ENCODE results near the gene DGKQ.

Gene DGKQ

GRCh38 chr4:964346-965025 is 8.9 kb downstream of the DGKQ start:
- no peak overlapping the region for H3K56ac ChIP-seq (ENCODE audit: low read length)
- H3K23ac ChIP-seq (ENCODE audit: low read length), result no peak overlapping the region
- WGBS (ENCODE audit: extremely low coverage, insufficient coverage, low lambda C conversion rate), result no CpG with 5 or more reads among the region's 23 CpGs
- H4K5ac ChIP-seq (ENCODE audit: low read length), result no peak overlapping the region
- no peak overlapping the region for H3K27ac ChIP-seq (ENCODE audit: low read depth, low read length)
- H3K4me3 ChIP-seq (ENCODE audit: low read length), result no peak overlapping the region
- H3K4ac ChIP-seq (ENCODE audit: low read depth, low read length), result no peak overlapping the region
- no peaks in the 10 kb centered on the region for H3K4me1 ChIP-seq (ENCODE audit: control insufficient read depth, low read depth, low read length)
- no peak overlapping the region for H4K8ac ChIP-seq (ENCODE audit: low read depth, low read length)
- H3K4me2 ChIP-seq (ENCODE audit: low read length), result no peak overlapping the region
- H3K79me2 ChIP-seq (ENCODE audit: control insufficient read depth, insufficient read depth, low read length), result no peaks in the 10 kb centered on the region
- DNase-seq, result no peak
- H3K36me3 ChIP-seq (ENCODE audit: control insufficient read depth, insufficient read depth, low read length), result no peaks in the 10 kb centered on the region
- H2BK15ac ChIP-seq (replicated peaks; ENCODE audit: low read depth), result no peak overlapping the region
- H3K79me1 ChIP-seq (ENCODE audit: low read length), result no peaks in the 10 kb centered on the region
- H2BK5ac ChIP-seq (ENCODE audit: low read length), result no peak overlapping the region
- H3K18ac ChIP-seq (ENCODE audit: low read length), result no peak overlapping the region
- H3K27me3 ChIP-seq (ENCODE audit: insufficient read depth, low read length, poor library complexity), result peaks cover 5% of the 10 kb centered on the region
- H2BK120ac ChIP-seq (ENCODE audit: low read depth, low read length), result no peak overlapping the region
- no peak overlapping the region for H2AK5ac ChIP-seq (ENCODE audit: low read length)
- no peak overlapping the region for H3K9ac ChIP-seq (ENCODE audit: low read length)

DNA sequence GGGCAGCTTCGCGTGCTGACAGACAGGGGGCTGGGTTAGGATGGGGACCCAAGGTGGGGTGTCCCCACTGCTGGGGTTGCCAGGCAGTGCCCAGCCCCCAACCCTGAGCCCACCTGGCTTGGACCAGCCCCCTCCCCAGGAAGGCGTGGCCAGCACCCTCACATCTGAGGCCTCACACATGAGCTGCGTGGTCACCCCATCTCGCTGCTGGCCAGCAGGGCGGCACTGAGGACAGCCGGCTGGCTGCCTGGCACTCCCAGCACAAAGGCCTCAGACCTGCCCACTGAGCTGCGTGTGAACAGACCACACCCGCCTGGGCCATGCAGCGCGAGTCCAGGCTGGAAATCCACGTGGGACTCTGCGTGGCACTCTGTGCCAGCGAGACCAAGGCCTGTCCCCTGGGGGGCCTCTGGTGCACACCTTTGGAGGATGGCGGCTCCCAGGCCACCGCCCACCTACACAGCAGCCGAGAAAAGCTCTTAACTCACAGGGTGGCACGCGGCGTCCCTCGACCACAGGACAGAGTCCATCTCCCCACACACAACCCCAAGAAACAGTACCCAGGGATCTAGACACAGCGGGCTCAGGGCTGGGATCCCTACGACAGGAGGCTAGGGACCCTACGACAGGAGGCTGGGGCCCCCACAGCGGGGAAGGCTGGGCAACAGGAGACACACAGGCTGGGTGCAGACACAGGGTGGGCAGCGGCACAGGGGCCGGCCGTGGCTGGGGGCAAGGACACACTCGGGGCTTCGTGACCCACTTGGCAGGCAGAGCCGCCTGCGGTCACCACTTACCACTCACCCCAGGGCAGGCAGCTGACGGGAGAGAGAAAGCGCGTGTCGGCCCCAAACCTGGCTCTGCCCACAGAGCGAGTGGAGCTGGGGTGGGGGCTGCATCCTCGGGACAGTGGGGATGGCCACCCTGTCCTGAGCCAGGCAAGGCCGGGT is 9.8 kb downstream of the DGKQ start:
- no CpG with 5 or more reads among the region's 39 CpGs for WGBS (ENCODE audit: extremely low coverage, insufficient coverage, low lambda C conversion rate)
- H3K4me3 ChIP-seq (ENCODE audit: low read length), result no peak overlapping the region
- no peak overlapping the region for H2AK5ac ChIP-seq (ENCODE audit: low read length)

GRCh38 chr4:962231-963208 is 10.8 kb downstream of the DGKQ start:
- Histone ChIP-seq H4K5ac (ENCODE audit: low read length) (no peak overlapping the region), H3K79me1 (ENCODE audit: low read length) (no peaks in the 10 kb centered on the region), H3K4me2 (ENCODE audit: low read length) (no peak overlapping the region), H3K9ac (ENCODE audit: low read length) (no peak overlapping the region), H3K4ac (ENCODE audit: low read depth, low read length) (no peak overlapping the region), H3K79me2 (ENCODE audit: control insufficient read depth, insufficient read depth, low read length) (no peaks in the 10 kb centered on the region), H3K27me3 (ENCODE audit: insufficient read depth, low read length, poor library complexity) (peaks cover 2% of the 10 kb centered on the region), H3K56ac (ENCODE audit: low read length) (no peak overlapping the region), H3K18ac (ENCODE audit: low read length) (no peak overlapping the region), H3K27ac (ENCODE audit: low read depth, low read length) (no peak overlapping the region), H2BK120ac (ENCODE audit: low read depth, low read length) (no peak overlapping the region), H2AK5ac (ENCODE audit: low read length) (no peak overlapping the region), H3K4me1 (ENCODE audit: control insufficient read depth, low read depth, low read length) (no peaks in the 10 kb centered on the region), H4K8ac (ENCODE audit: low read depth, low read length) (no peak overlapping the region), H2BK15ac (replicated peaks; ENCODE audit: low read depth) (no peak overlapping the region), H3K36me3 (ENCODE audit: control insufficient read depth, insufficient read depth, low read length) (no peaks in the 10 kb centered on the region), H2BK5ac (ENCODE audit: low read length) (no peak overlapping the region), H3K4me3 (ENCODE audit: low read length) (no peak overlapping the region), H3K23ac (ENCODE audit: low read length) (no peak overlapping the region)
- WGBS (ENCODE audit: extremely low coverage, insufficient coverage, low lambda C conversion rate), result no CpG with 5 or more reads among the region's 54 CpGs
- DNase-seq, result no peak

More for the DNA sequence above, 9.8 kb downstream of the DGKQ start:
- DNase-seq, result no peak
- Histone ChIP-seq H3K27me3 (ENCODE audit: insufficient read depth, low read length, poor library complexity) (peaks cover 5% of the 10 kb centered on the region), H3K18ac (ENCODE audit: low read length) (no peak overlapping the region), H2BK15ac (replicated peaks; ENCODE audit: low read depth) (no peak overlapping the region), H3K79me1 (ENCODE audit: low read length) (no peaks in the 10 kb centered on the region), H3K23ac (ENCODE audit: low read length) (no peak overlapping the region), H3K56ac (ENCODE audit: low read length) (no peak overlapping the region), H3K4me1 (ENCODE audit: control insufficient read depth, low read depth, low read length) (no peaks in the 10 kb centered on the region), H3K79me2 (ENCODE audit: control insufficient read depth, insufficient read depth, low read length) (no peaks in the 10 kb centered on the region), H3K27ac (ENCODE audit: low read depth, low read length) (no peak overlapping the region), H4K5ac (ENCODE audit: low read length) (no peak overlapping the region), H3K4me2 (ENCODE audit: low read length) (no peak overlapping the region), H2BK120ac (ENCODE audit: low read depth, low read length) (no peak overlapping the region), H3K36me3 (ENCODE audit: control insufficient read depth, insufficient read depth, low read length) (no peaks in the 10 kb centered on the region), H2BK5ac (ENCODE audit: low read length) (no peak overlapping the region), H3K9ac (ENCODE audit: low read length) (no peak overlapping the region), H4K8ac (ENCODE audit: low read depth, low read length) (no peak overlapping the region), H3K4ac (ENCODE audit: low read depth, low read length) (no peak overlapping the region)

DNA sequence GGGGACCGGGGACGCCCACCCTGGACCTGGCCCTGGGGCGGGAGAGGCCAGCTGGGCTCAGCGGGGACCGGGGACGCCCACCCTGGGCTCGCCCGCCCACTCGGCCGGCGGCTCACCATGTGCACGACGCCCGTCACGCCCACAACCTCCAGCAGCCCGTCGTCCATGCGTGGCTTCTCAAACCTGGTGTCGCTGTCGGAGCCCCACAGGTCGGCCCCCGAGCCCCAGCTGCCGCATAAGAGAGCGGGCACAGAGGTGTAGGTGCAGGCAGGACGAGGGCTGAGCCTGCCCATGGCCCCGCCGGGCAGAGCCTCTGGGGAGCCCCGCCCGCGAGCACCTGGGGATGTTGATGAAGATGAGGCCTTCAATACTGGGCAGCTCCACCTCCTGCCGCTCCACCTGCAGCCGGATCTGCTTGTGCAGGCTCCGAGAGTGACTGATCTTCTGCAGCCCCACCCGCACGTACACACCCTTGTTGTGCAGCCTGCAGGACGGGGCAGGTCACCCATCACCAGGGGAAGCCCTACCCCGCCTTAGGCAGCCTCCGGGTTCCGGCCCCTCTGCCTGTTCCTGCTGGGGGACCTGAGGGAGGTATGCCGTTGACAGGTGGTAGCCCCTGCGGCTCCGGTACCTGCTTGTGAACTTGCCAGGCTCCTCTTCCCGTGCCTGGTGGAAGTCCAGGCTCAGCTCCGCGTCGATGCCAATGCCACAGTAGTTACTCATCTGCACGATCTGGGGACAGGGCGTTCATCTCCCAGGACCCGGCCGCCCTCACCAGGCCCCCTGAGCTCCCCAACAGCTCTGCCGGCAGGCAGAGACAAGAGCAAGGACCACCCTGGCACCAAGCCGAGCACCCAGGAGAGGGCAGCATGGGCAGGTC is 11.8 kb downstream of the DGKQ start:
- H2AK5ac ChIP-seq (ENCODE audit: low read length), result no peak overlapping the region
- no peaks in the 10 kb centered on the region for H3K79me2 ChIP-seq (ENCODE audit: control insufficient read depth, insufficient read depth, low read length)
- H3K23ac ChIP-seq (ENCODE audit: low read length), result no peak overlapping the region
- no peak overlapping the region for H3K4me3 ChIP-seq (ENCODE audit: low read length)
- H3K27me3 ChIP-seq (ENCODE audit: insufficient read depth, low read length, poor library complexity), result no peaks in the 10 kb centered on the region
- H2BK120ac ChIP-seq (ENCODE audit: low read depth, low read length), result no peak overlapping the region
- H2BK5ac ChIP-seq (ENCODE audit: low read length), result no peak overlapping the region
- H3K9ac ChIP-seq (ENCODE audit: low read length), result no peak overlapping the region
- H3K4ac ChIP-seq (ENCODE audit: low read depth, low read length), result no peak overlapping the region
- H3K79me1 ChIP-seq (ENCODE audit: low read length), result no peaks in the 10 kb centered on the region
- H3K18ac ChIP-seq (ENCODE audit: low read length), result no peak overlapping the region
- H3K4me1 ChIP-seq (ENCODE audit: control insufficient read depth, low read depth, low read length), result no peaks in the 10 kb centered on the region
- no peak overlapping the region for H3K27ac ChIP-seq (ENCODE audit: low read depth, low read length)
- H3K4me2 ChIP-seq (ENCODE audit: low read length), result no peak overlapping the region
- H4K8ac ChIP-seq (ENCODE audit: low read depth, low read length), result no peak overlapping the region
- H2BK15ac ChIP-seq (replicated peaks; ENCODE audit: low read depth), result no peak overlapping the region
- no peak for DNase-seq
- H3K56ac ChIP-seq (ENCODE audit: low read length), result no peak overlapping the region
- H4K5ac ChIP-seq (ENCODE audit: low read length), result no peak overlapping the region
- no CpG with 5 or more reads among the region's 52 CpGs for WGBS (ENCODE audit: extremely low coverage, insufficient coverage, low lambda C conversion rate)
- H3K36me3 ChIP-seq (ENCODE audit: control insufficient read depth, insufficient read depth, low read length), result no peaks in the 10 kb centered on the region

Measured in mesendoderm (in vitro differentiated cells).